Lung (tissue), 12 donors: Measurements from ENCODE around the gene MBP. TPM values are rescaled to one million over a fixed set of nuclear protein-coding genes. Genes with fewer than 3 reads are reported as not detected.
A peak's percentile ranks its signal among the peaks of the same experiment; 100 is the strongest.

Experiments used
- ATAC-seq: fragments of 200-7000 bp; cut with Tn5 transposase; one replicate; pipeline ENCODE4 v1.9.1; 2020; ENCODE audit warnings: moderate number of reproducible peaks; ENCODE audit not compliant: insufficient read depth, low FRiP score
- DNase-seq, 3 donors: peaks; one replicate each; pipeline ENCODE4 v3.0.0-alpha.2; 2013 to 2017
- H3K27ac ChIP-seq, 2 donors: one replicate each; pipeline ENCODE4 v1.5.1; 2013; ENCODE audit warnings: mild to moderate bottlenecking in 2 of 2, moderate library complexity in 2 of 2, control low read depth in 1 of 2, inconsistent platforms in 1 of 2, low read depth in 1 of 2, low read length in 1 of 2
- H3K27me3 ChIP-seq, 3 donors: one replicate each; pipeline ENCODE4 v1.5.1; 2013; ENCODE audit warnings: low read length in 2 of 3; ENCODE audit not compliant: control insufficient read depth in 3 of 3, insufficient read depth in 3 of 3
- H3K36me3 ChIP-seq, 4 donors: one replicate each; pipeline ENCODE4 v1.5.1; 2013; ENCODE audit warnings: low read length in 4 of 4, mild to moderate bottlenecking in 1 of 4, moderate library complexity in 1 of 4; ENCODE audit not compliant: control insufficient read depth in 4 of 4, insufficient read depth in 4 of 4
- H3K4me1 ChIP-seq, 5 donors: one replicate each; pipeline ENCODE4 v1.5.1; 2013; ENCODE audit warnings: low read length in 5 of 5, mild to moderate bottlenecking in 2 of 5, moderate library complexity in 1 of 5; ENCODE audit not compliant: control insufficient read depth in 5 of 5, insufficient read depth in 5 of 5
- H3K4me3 ChIP-seq: one replicate; pipeline ENCODE4 v1.5.1; 2013; ENCODE audit warnings: mild to moderate bottlenecking, control low read depth, moderate library complexity
- H3K9ac ChIP-seq, 2 donors: one replicate each; pipeline ENCODE4 v1.5.1; 2013; ENCODE audit warnings: low read length in 2 of 2, control low read depth in 1 of 2; ENCODE audit not compliant: insufficient read depth in 1 of 2
- H3K9me3 ChIP-seq, 4 donors: one replicate each; pipeline ENCODE4 v1.5.1; 2013; ENCODE audit warnings: low read length in 3 of 4, mild to moderate bottlenecking in 1 of 4, moderate library complexity in 1 of 4; ENCODE audit not compliant: control insufficient read depth in 4 of 4, insufficient read depth in 3 of 4
- CTCF ChIP-seq: IDR thresholded peaks from 2 replicates; pipeline ENCODE4 v1.5.1; 2012; ENCODE audit warnings: mild to moderate bottlenecking; ENCODE audit errors: control extremely low read depth, extremely low read depth
- WGBS, 2 donors: extraction: QIAGEN DNeasy Blood & Tissue Kit; methylation state at CpG; one replicate each; pipeline ENCODE4 v1.1.7; 2013; 5-methylcytosine and 5-hydroxymethylcytosine counted together
- polyA plus RNA-seq, 2 donors: library from polyadenylated mRNA; stranded (reverse); fragments of 200-250 nt; gene quantifications; one replicate each; pipeline ENCODE4 v1.2.1, GENCODE V29; 2013
- total RNA-seq, 2 donors: library from RNA; depleted of rRNA in 1 of 2; stranded (reverse); fragments of >200 nt in 1 of 2; gene quantifications; one replicate each; pipeline ENCODE4 v1.2.1, GENCODE V29; 2014 to 2021
- donor health status: control.
- donor health status: control.
- donor health status: Bipolar disorder and iron deficiency.
- donor health status: healthy.
- donor health status: DM: yes; HTN: yes; CAD: no.

Gene MBP
- total and polyA plus RNA-seq, 4 donors = 15.6 to 64.1 (median 30.9) TPM

- ATAC-seq = no peak
Measured at GRCh38 chr18:76997951-76998808, 134.4 kb downstream of the MBP start.

GRCh38 chr18:76996429-76996828, 136.2 kb downstream of the MBP start:
- H3K27ac ChIP-seq = no peak overlapping the region
- no peaks in the 10 kb centered on the region for H3K36me3 ChIP-seq
- no peaks in the 10 kb centered on the region for H3K9me3 ChIP-seq
- 85 to 92% methylated on average over 7 of the region's 7 CpGs for WGBS, 2 donors
- no peak overlapping the region for H3K4me3 ChIP-seq
- H3K9ac ChIP-seq = no peak overlapping the region
- H3K27me3 ChIP-seq = no peaks in the 10 kb centered on the region
- DNase-seq (peak in 1 of 3 donors; percentile 31), ATAC-seq (no peak)
- H3K4me1 ChIP-seq = peaks cover 0 to 6% (median 0%) of the 10 kb centered on the region in 5 donors
- no peak for TF ChIP-seq CTCF

More at GRCh38 chr18:76997951-76998808, 134.4 kb downstream of the MBP start:
- DNase-seq = no peak
- 92 to 93% methylated on average over 38 of the region's 38 CpGs for WGBS, 2 donors
- no peak overlapping the region for H3K4me3 ChIP-seq
- no peak for TF ChIP-seq CTCF
- no peaks in the 10 kb centered on the region for H3K9me3 ChIP-seq
- no peak overlapping the region for H3K9ac ChIP-seq
- H3K27ac ChIP-seq = no peak overlapping the region
- H3K27me3 ChIP-seq = no peaks in the 10 kb centered on the region
- no peaks in the 10 kb centered on the region for H3K36me3 ChIP-seq
- H3K4me1 ChIP-seq = peaks cover 0 to 6% (median 0%) of the 10 kb centered on the region in 5 donors

GRCh38 chr18:76995896-76996295, 136.7 kb downstream of the MBP start:
- WGBS, 2 donors = 46 to 73% methylated on average over 7 of the region's 7 CpGs
- Histone ChIP-seq H3K4me1 (peaks cover 0 to 6% (median 0%) of the 10 kb centered on the region in 5 donors), H3K27ac (no peak overlapping the region), H3K4me3 (no peak overlapping the region), H3K36me3 (no peaks in the 10 kb centered on the region), H3K9ac (no peak overlapping the region), H3K9me3 (no peaks in the 10 kb centered on the region), H3K27me3 (no peaks in the 10 kb centered on the region)
- no peak for ATAC-seq
- TF ChIP-seq CTCF = no peak
- DNase-seq = no peak
